Measurements from ENCODE around the gene PRIMPOL. TPM values are rescaled to one million over a fixed set of nuclear protein-coding genes. Genes with fewer than 3 reads are reported as not detected.

Gene PRIMPOL
- total RNA-seq, 2 experiments from 2014 or later: 4.2 TPM

GRCh38 chr4:184628103-184628502, 21.4 kb upstream of the PRIMPOL start:
- no peak overlapping the region for H3K4me3 ChIP-seq (ENCODE audit: low read length)
- H3K9me3 Mint-ChIP-seq: no peaks in the 10 kb centered on the region
- no peak for ATAC-seq (ENCODE audit: poor library complexity)
- intact Hi-C loops (cut with DNase I, micrococcal nuclease): no loop called here
- H3K27me3 ChIP-seq (ENCODE audit: control insufficient read depth in 1 of 2, insufficient read depth in 2 of 2, low read length in 2 of 2): no peaks in the 10 kb centered on the region
- no peak for DNase-seq
- no peaks in the 10 kb centered on the region for H3K27me3 Mint-ChIP-seq
- peaks cover 49% of the 10 kb centered on the region for H3K36me3 ChIP-seq (ENCODE audit: insufficient read depth, low read length)
- TF ChIP-seq CTCF (IDR thresholded peaks at IDR 0.05): no peak
- H3K4me1 ChIP-seq (ENCODE audit: insufficient read depth, low read length): peaks cover 6% of the 10 kb centered on the region
- H3K4me1 Mint-ChIP-seq (ENCODE audit: low read depth): peaks cover 44% of the 10 kb centered on the region
- no peak overlapping the region for H3K4me3 Mint-ChIP-seq
- no peaks in the 10 kb centered on the region for H3K9me3 ChIP-seq (ENCODE audit: control insufficient read depth in 1 of 2, insufficient read depth in 1 of 2, low read length in 2 of 2)
- peaks cover 74% of the 10 kb centered on the region for H3K36me3 Mint-ChIP-seq (ENCODE audit: low read depth)
- peak overlapping the region; percentile 52 for H3K27ac Mint-ChIP-seq
- CTCF ChIA-PET: no interaction called here
- H3K27ac ChIP-seq (ENCODE audit: low read depth in 1 of 2, low read length in 2 of 2): no peak overlapping the region
- POLR2A ChIA-PET: no interaction called here

GRCh38 chr4:184632842-184633241, 16.7 kb upstream of the PRIMPOL start:
- DNase-seq (no peak), ATAC-seq (ENCODE audit: poor library complexity) (no peak)
- Histone ChIP-seq H3K27ac (ENCODE audit: low read depth in 1 of 2, low read length in 2 of 2) (no peak overlapping the region), H3K4me1 (ENCODE audit: insufficient read depth, low read length) (no peaks in the 10 kb centered on the region), H3K9me3 (ENCODE audit: control insufficient read depth in 1 of 2, insufficient read depth in 1 of 2, low read length in 2 of 2) (no peaks in the 10 kb centered on the region), H3K4me3 (ENCODE audit: low read length) (no peak overlapping the region), H3K27me3 (ENCODE audit: control insufficient read depth in 1 of 2, insufficient read depth in 2 of 2, low read length in 2 of 2) (no peaks in the 10 kb centered on the region), H3K36me3 (ENCODE audit: insufficient read depth, low read length) (peaks cover 89% of the 10 kb centered on the region)
- intact Hi-C loops (cut with DNase I, micrococcal nuclease): no loop called here
- peaks cover 90% of the 10 kb centered on the region for H3K36me3 Mint-ChIP-seq (ENCODE audit: low read depth)
- TF ChIP-seq CTCF (IDR thresholded peaks at IDR 0.05): no peak
- H3K27ac Mint-ChIP-seq: no peak overlapping the region
- peaks cover 14% of the 10 kb centered on the region for H3K4me1 Mint-ChIP-seq (ENCODE audit: low read depth)
- CTCF ChIA-PET: no interaction called here
- POLR2A ChIA-PET: no interaction called here
- no peaks in the 10 kb centered on the region for H3K27me3 Mint-ChIP-seq
- H3K4me3 Mint-ChIP-seq: no peak overlapping the region
- H3K9me3 Mint-ChIP-seq: no peaks in the 10 kb centered on the region

GRCh38 chr4:184635381-184635780, 14.2 kb upstream of the PRIMPOL start:
- H3K27ac ChIP-seq (ENCODE audit: low read depth in 1 of 2, low read length in 2 of 2): no peak overlapping the region
- H3K27me3 ChIP-seq (ENCODE audit: control insufficient read depth in 1 of 2, insufficient read depth in 2 of 2, low read length in 2 of 2): no peaks in the 10 kb centered on the region
- H3K4me1 ChIP-seq (ENCODE audit: insufficient read depth, low read length): peaks cover 9% of the 10 kb centered on the region
- H3K27ac Mint-ChIP-seq: no peak overlapping the region
- H3K4me1 Mint-ChIP-seq (ENCODE audit: low read depth): peaks cover 23% of the 10 kb centered on the region
- H3K9me3 ChIP-seq (ENCODE audit: control insufficient read depth in 1 of 2, insufficient read depth in 1 of 2, low read length in 2 of 2): no peaks in the 10 kb centered on the region
- no peak for DNase-seq
- no peak overlapping the region for H3K4me3 Mint-ChIP-seq
- peaks cover 84% of the 10 kb centered on the region for H3K36me3 ChIP-seq (ENCODE audit: insufficient read depth, low read length)
- no peak for TF ChIP-seq CTCF (IDR thresholded peaks at IDR 0.05)
- no peaks in the 10 kb centered on the region for H3K9me3 Mint-ChIP-seq
- intact Hi-C loops (cut with DNase I, micrococcal nuclease): no loop called here
- ATAC-seq (ENCODE audit: poor library complexity): no peak
- POLR2A ChIA-PET: interaction anchor here (1.0 kb wide), 2 partner anchors 13 to 161 kb away, joined by 3 read pairs; partner anchors contain the start of gene IRF2
- CTCF ChIA-PET: no interaction called here
- no peak overlapping the region for H3K4me3 ChIP-seq (ENCODE audit: low read length)
- H3K27me3 Mint-ChIP-seq: no peaks in the 10 kb centered on the region
- peaks cover 90% of the 10 kb centered on the region for H3K36me3 Mint-ChIP-seq (ENCODE audit: low read depth)

Data from CD4-positive, alpha-beta T cell (primary cell).